IMR-90 (cell line): ENCODE measurements around the gene BTG4. TPM values are rescaled to one million over a fixed set of nuclear protein-coding genes. Genes with fewer than 3 reads are reported as not detected.

Experiments used
- ATAC-seq: fragments of 200-7000 bp; cut with Tn5 transposase; 2 replicates; pipeline ENCODE4 v1.9.1; 2020; ENCODE audit warnings: low read depth, mild to moderate bottlenecking, moderate library complexity
- BruUV-seq: library from RNA; stranded (reverse); fragments of 400-500 nt; replicated peaks from 2 replicates; lab custom pipeline; 2021; lab: Mats Ljungman, UMichigan
- CTCF ChIA-PET: fragments of 300-600 bp; formaldehyde crosslinking; extraction: SDS; loops from one replicate; lab custom pipeline; 2021; ENCODE audit warnings: antibody characterized with exemption; lab: Yijun Ruan, JAX
- POLR2A ChIA-PET: fragments of 300-600 bp; sonication (Branson Sonifier 250); formaldehyde crosslinking; loops from one replicate; lab custom pipeline; 2022; ENCODE audit warnings: antibody characterized with exemption; ENCODE audit not compliant: unreplicated experiment; lab: Charles Lee
- DNase-seq: peaks from one replicate; pipeline ENCODE4 v3.0.0; 2013
- H2AFZ ChIP-seq: replicated peaks from 2 replicates; pipeline ENCODE3; 2013; ENCODE audit warnings: low read length, mild to moderate bottlenecking; ENCODE audit not compliant: poor library complexity
- H2AK5ac ChIP-seq: 2 replicates; pipeline ENCODE4 v1.6.1; 2013; ENCODE audit warnings: low read depth, low read length, inconsistent platforms
- H2AK9ac ChIP-seq: replicated peaks from 2 replicates; pipeline ENCODE3; 2013; ENCODE audit warnings: mild to moderate bottlenecking, low read depth, low read length, moderate library complexity; ENCODE audit not compliant: poor library complexity
- H2BK120ac ChIP-seq: 2 replicates; pipeline ENCODE4 v1.6.1; 2013; ENCODE audit warnings: low read depth, low read length, inconsistent platforms
- H2BK15ac ChIP-seq: 3 replicates; pipeline ENCODE4 v1.6.1; 2013; ENCODE audit warnings: low read depth, low read length, inconsistent platforms
- H2BK20ac ChIP-seq: 2 replicates; pipeline ENCODE4 v1.6.1; 2013; ENCODE audit warnings: low read depth, mild to moderate bottlenecking, inconsistent platforms, low read length, moderate library complexity
- H2BK5ac ChIP-seq: 2 replicates; pipeline ENCODE4 v1.6.1; 2013; ENCODE audit warnings: mild to moderate bottlenecking, low read depth, low read length, inconsistent platforms; ENCODE audit not compliant: poor library complexity, severe bottlenecking
- H3K14ac ChIP-seq: replicated peaks from 2 replicates; pipeline ENCODE4 v1.6.1; 2013; ENCODE audit warnings: low read depth, low read length, inconsistent platforms
- H3K18ac ChIP-seq: 2 replicates; pipeline ENCODE4 v1.6.1; 2013; ENCODE audit warnings: low read depth, low read length, control low read depth
- H3K23ac ChIP-seq: 2 replicates; pipeline ENCODE4 v1.6.1; 2013; ENCODE audit warnings: low read depth, low read length, inconsistent platforms
- H3K27ac ChIP-seq: 2 replicates; pipeline ENCODE4 v1.5.1; 2013; ENCODE audit warnings: mild to moderate bottlenecking, control low read depth, low read length; ENCODE audit not compliant: insufficient read depth
- H3K27me3 ChIP-seq: 2 replicates; pipeline ENCODE4 v1.6.1; 2013; ENCODE audit warnings: low read length; ENCODE audit not compliant: control insufficient read depth, insufficient read depth
- H3K36me3 ChIP-seq: 2 replicates; pipeline ENCODE4 v1.6.1; 2013; ENCODE audit warnings: low read length, mixed read lengths; ENCODE audit not compliant: control insufficient read depth, insufficient read depth
- H3K4ac ChIP-seq: 2 replicates; pipeline ENCODE4 v1.6.1; 2013; ENCODE audit warnings: low read depth, low read length, inconsistent platforms
- H3K4me1 ChIP-seq: 2 replicates; pipeline ENCODE4 v1.6.1; 2013; ENCODE audit warnings: low read length, mixed read lengths; ENCODE audit not compliant: control insufficient read depth, insufficient read depth
- H3K4me2 ChIP-seq: 2 replicates; pipeline ENCODE4 v1.6.1; 2013; ENCODE audit warnings: low read depth, mild to moderate bottlenecking, control low read depth, low read length, moderate library complexity
- H3K4me3 ChIP-seq: 2 replicates; pipeline ENCODE4 v1.5.1; 2013; ENCODE audit warnings: low read depth, mild to moderate bottlenecking, control low read depth, low read length, moderate library complexity; ENCODE audit not compliant: insufficient read depth
- H3K56ac ChIP-seq: 2 replicates; pipeline ENCODE4 v1.6.1; 2013; ENCODE audit warnings: low read length, inconsistent platforms; ENCODE audit not compliant: insufficient read depth; ENCODE audit errors: extremely low read depth
- H3K79me1 ChIP-seq, 2 experiments: 2 replicates each; pipeline ENCODE4 v1.6.1; 2013; ENCODE audit warnings: low read length in 2 of 2, inconsistent platforms in 1 of 2, low read depth in 1 of 2
- H3K9ac ChIP-seq: 2 replicates; pipeline ENCODE4 v1.6.1; 2013; ENCODE audit warnings: low read depth, low read length, control low read depth
- H3K9me1 ChIP-seq: 2 replicates; pipeline ENCODE4 v1.6.1; 2013; ENCODE audit warnings: low read length, inconsistent platforms; ENCODE audit not compliant: insufficient read depth
- H3K9me3 ChIP-seq: 2 replicates; pipeline ENCODE4 v1.6.1; 2013; ENCODE audit warnings: low read length; ENCODE audit not compliant: control insufficient read depth, insufficient read depth
- H4K20me1 ChIP-seq: 2 replicates; pipeline ENCODE4 v1.6.1; 2013; ENCODE audit warnings: low read length, inconsistent platforms; ENCODE audit not compliant: insufficient read depth
- H4K5ac ChIP-seq: 2 replicates; pipeline ENCODE4 v1.6.1; 2013; ENCODE audit warnings: mild to moderate bottlenecking, low read depth, low read length, control low read depth
- H4K8ac ChIP-seq, 2 experiments: 2 replicates each; pipeline ENCODE4 v1.6.1; 2013; ENCODE audit warnings: low read depth in 2 of 2, low read length in 2 of 2, control low read depth in 1 of 2, inconsistent platforms in 1 of 2
- H4K91ac ChIP-seq: 2 replicates; pipeline ENCODE4 v1.6.1; 2013; ENCODE audit warnings: low read depth, low read length, inconsistent platforms; ENCODE audit not compliant: insufficient read depth
- BHLHE40 ChIP-seq: fragments of 150-350 bp; IDR thresholded peaks from 2 replicates; pipeline ENCODE4 v1.6.1; 2016; ENCODE audit warnings: mild to moderate bottlenecking, low read depth, low read length
- CHD1 ChIP-seq: IDR thresholded peaks from 2 replicates; pipeline ENCODE4 v1.6.1; 2012; ENCODE audit warnings: low read depth, low read length, improper control_type of control experiment
- FOS ChIP-seq: fragments of 150-350 bp; IDR thresholded peaks from 2 replicates; pipeline ENCODE4 v1.6.1; 2016; ENCODE audit warnings: low read depth, low read length
- MAFK ChIP-seq: IDR thresholded peaks from 2 replicates; pipeline ENCODE4 v1.6.1; 2012; ENCODE audit warnings: low read depth, low read length, improper control_type of control experiment
- MXI1 ChIP-seq: IDR thresholded peaks from 2 replicates; pipeline ENCODE4 v1.6.1; 2012; ENCODE audit warnings: low read depth, mild to moderate bottlenecking, low read length, moderate library complexity, borderline replicate concordance
- NFE2L2 ChIP-seq: fragments of 150-350 bp; IDR thresholded peaks from 2 replicates; pipeline ENCODE4 v1.6.1; 2016; ENCODE audit warnings: low read depth, mild to moderate bottlenecking, low read length
- POLR2A ChIP-seq: IDR thresholded peaks from 2 replicates; pipeline ENCODE4 v1.6.1; 2012; ENCODE audit warnings: mild to moderate bottlenecking, low read depth, low read length
- RAD21 ChIP-seq: IDR thresholded peaks from 2 replicates; pipeline ENCODE4 v1.6.1; 2012; ENCODE audit warnings: low read length, improper control_type of control experiment
- RCOR1 ChIP-seq: IDR thresholded peaks from 2 replicates; pipeline ENCODE4 v1.6.1; 2012; ENCODE audit warnings: mild to moderate bottlenecking, low read length, improper control_type of control experiment; ENCODE audit not compliant: insufficient replicate concordance
- RFX5 ChIP-seq: IDR thresholded peaks from 2 replicates; pipeline ENCODE4 v1.8.0; 2012; ENCODE audit warnings: low read depth, mild to moderate bottlenecking, low read length, moderate library complexity
- SMC3 ChIP-seq: fragments of 150-350 bp; IDR thresholded peaks from 2 replicates; pipeline ENCODE4 v1.6.1; 2016; ENCODE audit warnings: low read depth, mild to moderate bottlenecking, antibody characterized with exemption, low read length, moderate library complexity
- WGBS, 2 experiments: methylation state at CpG; one replicate each; pipeline versions ENCODE4 v1.1.5 to v1.1.7; 2013; ENCODE audit warnings: missing lambda C conversion rate in 2 of 2; ENCODE audit not compliant: insufficient read length in 1 of 2; ENCODE audit errors: extremely low coverage in 2 of 2; 5-methylcytosine and 5-hydroxymethylcytosine counted together
- dilution Hi-C: fragments of 300-500 bp; cut with HindIII; formaldehyde crosslinking; loops from one replicate; pipeline ENCODE4 v1.14.3; 2018; ENCODE audit warnings: low sequenced_read_pairs; ENCODE audit not compliant: unreplicated experiment
- in situ Hi-C: fragments of 300-500 bp; cut with MboI; formaldehyde crosslinking; loops from 3 replicates; pipeline ENCODE4 v1.14.3; 2019; ENCODE audit warnings: low sequenced_read_pairs, inconsistent platforms, mixed read lengths
- intact Hi-C: fragments of 100-400 bp; cut with micrococcal nuclease; formaldehyde crosslinking; loops from 2 replicates; pipeline ENCODE4 v1.10.0; 2022
- polyA plus RNA-seq, 3 experiments: library from polyadenylated mRNA; depleted of rRNA; stranded (reverse); fragments of >200 nt; gene quantifications; 2 replicates each; pipeline ENCODE4 v1.2.3, GENCODE V29; 2012; ENCODE audit warnings: low replicate concordance in 1 of 3
- total RNA-seq: library from RNA; depleted of rRNA; stranded (reverse); fragments of >200 nt; gene quantifications from 2 replicates; pipeline ENCODE4 v1.2.3, GENCODE V29; 2012
- TF ChIP-seq, protein P1 (sequence below): conservative IDR thresholded peaks from 2 replicates; pipeline ENCODE4 v1.5.1; 2012; ENCODE audit warnings: mild to moderate bottlenecking, low read depth, low read length, improper control_type of control experiment
- TF ChIP-seq, protein P2 (sequence below): fragments of 150-350 bp; IDR thresholded peaks from 2 replicates; pipeline ENCODE4 v1.6.1; 2016; ENCODE audit warnings: low read depth, mild to moderate bottlenecking, low read length, moderate library complexity, borderline replicate concordance

Gene BTG4
- total and polyA plus RNA-seq, 2 of the 4 experiments (the other 2 are of a cell fraction), result not detected

DNA sequence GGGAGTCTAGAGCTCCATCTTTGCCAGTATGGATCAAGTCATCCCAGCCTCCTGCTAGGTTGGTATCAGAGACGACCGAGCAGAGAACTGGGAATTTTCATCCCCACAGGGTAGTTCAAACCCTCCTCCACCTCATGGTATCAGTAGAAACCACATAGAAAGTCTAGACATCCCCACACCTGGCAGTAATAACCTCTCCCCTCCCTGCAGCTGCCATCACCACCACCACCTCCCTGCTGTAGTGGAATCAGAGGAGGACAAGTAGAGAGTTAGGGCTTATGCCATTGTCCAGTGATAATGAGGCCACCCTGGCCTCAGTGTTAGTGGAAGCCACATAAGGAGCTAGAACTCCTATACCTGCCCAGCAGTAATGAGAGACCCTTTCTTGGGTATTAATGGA, 34.3 kb downstream of the BTG4 start:
- BruUV-seq, result no TSS peak
- no peak for ATAC-seq
- Histone ChIP-seq H3K56ac (no peak overlapping the region), H3K4ac (no peak overlapping the region), H2BK5ac (no peak overlapping the region), H4K5ac (no peak overlapping the region), H3K27ac (no peak overlapping the region), H3K4me1 (no peaks in the 10 kb centered on the region), H2AK9ac (no peak overlapping the region), H3K4me2 (no peak overlapping the region), H4K91ac (no peak overlapping the region), H4K20me1 (no peaks in the 10 kb centered on the region), H2AK5ac (no peak overlapping the region), H3K18ac (no peak overlapping the region), H3K23ac (no peak overlapping the region), H3K9me1 (no peaks in the 10 kb centered on the region), H3K27me3 (no peaks in the 10 kb centered on the region), H2AFZ (no peak overlapping the region), H4K8ac (no peak overlapping the region), H2BK120ac (no peak overlapping the region), H3K4me3 (no peak overlapping the region), H3K14ac (no peak overlapping the region), H3K9me3 (peaks cover 1% of the 10 kb centered on the region), H3K79me1 (no peaks in the 10 kb centered on the region), H3K9ac (no peak overlapping the region), H2BK15ac (no peak overlapping the region), H3K36me3 (no peaks in the 10 kb centered on the region), H2BK20ac (no peak overlapping the region)
- dilution Hi-C loops, result no loop called here
- POLR2A ChIA-PET, result no interaction called here
- in situ Hi-C loops, result no loop called here
- WGBS, 2 experiments, result no CpG with 5 or more reads among the region's 2 CpGs
- TF ChIP-seq POLR2A (no peak), RAD21 (no peak), NFE2L2 (no peak), SMC3 (no peak), RFX5 (no peak), FOS (no peak), MAFK (no peak), BHLHE40 (no peak), CHD1 (no peak), RCOR1 (no peak), MXI1 (no peak)
- TF ChIP-seq, protein P1, sequence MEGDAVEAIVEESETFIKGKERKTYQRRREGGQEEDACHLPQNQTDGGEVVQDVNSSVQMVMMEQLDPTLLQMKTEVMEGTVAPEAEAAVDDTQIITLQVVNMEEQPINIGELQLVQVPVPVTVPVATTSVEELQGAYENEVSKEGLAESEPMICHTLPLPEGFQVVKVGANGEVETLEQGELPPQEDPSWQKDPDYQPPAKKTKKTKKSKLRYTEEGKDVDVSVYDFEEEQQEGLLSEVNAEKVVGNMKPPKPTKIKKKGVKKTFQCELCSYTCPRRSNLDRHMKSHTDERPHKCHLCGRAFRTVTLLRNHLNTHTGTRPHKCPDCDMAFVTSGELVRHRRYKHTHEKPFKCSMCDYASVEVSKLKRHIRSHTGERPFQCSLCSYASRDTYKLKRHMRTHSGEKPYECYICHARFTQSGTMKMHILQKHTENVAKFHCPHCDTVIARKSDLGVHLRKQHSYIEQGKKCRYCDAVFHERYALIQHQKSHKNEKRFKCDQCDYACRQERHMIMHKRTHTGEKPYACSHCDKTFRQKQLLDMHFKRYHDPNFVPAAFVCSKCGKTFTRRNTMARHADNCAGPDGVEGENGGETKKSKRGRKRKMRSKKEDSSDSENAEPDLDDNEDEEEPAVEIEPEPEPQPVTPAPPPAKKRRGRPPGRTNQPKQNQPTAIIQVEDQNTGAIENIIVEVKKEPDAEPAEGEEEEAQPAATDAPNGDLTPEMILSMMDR, result no peak
- TF ChIP-seq, protein P2, sequence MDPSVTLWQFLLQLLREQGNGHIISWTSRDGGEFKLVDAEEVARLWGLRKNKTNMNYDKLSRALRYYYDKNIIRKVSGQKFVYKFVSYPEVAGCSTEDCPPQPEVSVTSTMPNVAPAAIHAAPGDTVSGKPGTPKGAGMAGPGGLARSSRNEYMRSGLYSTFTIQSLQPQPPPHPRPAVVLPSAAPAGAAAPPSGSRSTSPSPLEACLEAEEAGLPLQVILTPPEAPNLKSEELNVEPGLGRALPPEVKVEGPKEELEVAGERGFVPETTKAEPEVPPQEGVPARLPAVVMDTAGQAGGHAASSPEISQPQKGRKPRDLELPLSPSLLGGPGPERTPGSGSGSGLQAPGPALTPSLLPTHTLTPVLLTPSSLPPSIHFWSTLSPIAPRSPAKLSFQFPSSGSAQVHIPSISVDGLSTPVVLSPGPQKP, result no peak
- no peak for DNase-seq
- CTCF ChIA-PET, result no interaction called here
- intact Hi-C loops, result no loop called here
